Keratinocyte (primary cell): ENCODE measurements around the gene PRKAR2B. TPM values are rescaled to one million over a fixed set of nuclear protein-coding genes. Genes with fewer than 3 reads are reported as not detected.

Experiments
- DNase-seq: peaks from one replicate; pipeline ENCODE4 v3.0.0-alpha.2; 2011; ENCODE audit warnings: low read depth, missing footprints, low spot score
- FAIRE-seq: peaks from 2 replicates; lab custom pipeline; 2011; peaks lifted over from hg19 to GRCh38; lab: Jason Lieb, UNC
- H2AFZ ChIP-seq: 2 replicates; pipeline ENCODE4 v1.6.0; 2012; ENCODE audit warnings: low read length, control low read depth, inconsistent platforms; ENCODE audit not compliant: control insufficient read depth
- H3K27ac ChIP-seq: 2 replicates; pipeline ENCODE4 v1.5.1; 2011; ENCODE audit warnings: low read length; ENCODE audit not compliant: control insufficient read depth, insufficient read depth
- H3K27me3 ChIP-seq: 3 replicates; pipeline ENCODE4 v1.6.0; 2011; ENCODE audit warnings: low read length; ENCODE audit not compliant: control insufficient read depth, insufficient read depth; ENCODE audit errors: extremely low read depth
- H3K36me3 ChIP-seq, 2 experiments: 2 replicates in 1 of 2; 3 replicates in 1 of 2; pipeline ENCODE4 v1.5.1; 2011; ENCODE audit warnings: low read length in 2 of 2, mild to moderate bottlenecking in 1 of 2; ENCODE audit not compliant: control insufficient read depth in 2 of 2, insufficient read depth in 2 of 2; ENCODE audit errors: extremely low read depth in 1 of 2
- H3K4me1 ChIP-seq: 3 replicates; pipeline ENCODE4 v1.5.1; 2011; ENCODE audit warnings: low read length; ENCODE audit not compliant: control insufficient read depth, insufficient read depth; ENCODE audit errors: extremely low read depth
- H3K4me2 ChIP-seq: 3 replicates; pipeline ENCODE4 v1.6.0; 2011; ENCODE audit warnings: low read depth, low read length; ENCODE audit not compliant: control insufficient read depth, insufficient read depth; ENCODE audit errors: extremely low read depth
- H3K4me3 ChIP-seq, 3 experiments: fragments of 200-600 bp in 1 of 3; sonication (generic) in 1 of 3; 2 replicates in 2 of 3; 3 replicates in 1 of 3; pipeline ENCODE4 v1.5.1; 2011 to 2016; ENCODE audit warnings: low read length in 3 of 3, mild to moderate bottlenecking in 3 of 3, control low read depth in 2 of 3, inconsistent platforms in 1 of 3, low read depth in 1 of 3, mixed read lengths in 1 of 3, mixed run types in 1 of 3, moderate library complexity in 1 of 3; ENCODE audit not compliant: control insufficient read depth in 2 of 3, insufficient read depth in 2 of 3; ENCODE audit errors: extremely low read depth in 1 of 3
- H3K79me2 ChIP-seq: 2 replicates; pipeline ENCODE4 v1.6.0; 2012; ENCODE audit warnings: low read length; ENCODE audit not compliant: control insufficient read depth, insufficient read depth
- H3K9ac ChIP-seq: 3 replicates; pipeline ENCODE4 v1.6.0; 2011; ENCODE audit warnings: low read length; ENCODE audit not compliant: control insufficient read depth, insufficient read depth; ENCODE audit errors: extremely low read depth
- H3K9me1 ChIP-seq: 3 replicates; pipeline ENCODE4 v1.6.0; 2011; ENCODE audit warnings: low read length; ENCODE audit not compliant: control insufficient read depth, insufficient read depth; ENCODE audit errors: extremely low read depth
- H3K9me3 ChIP-seq: 2 replicates; pipeline ENCODE4 v1.5.1; 2012; ENCODE audit warnings: low read depth, low read length; ENCODE audit not compliant: control insufficient read depth
- H4K20me1 ChIP-seq: 3 replicates; pipeline ENCODE4 v1.6.0; 2011; ENCODE audit warnings: low read length; ENCODE audit not compliant: control insufficient read depth, insufficient read depth; ENCODE audit errors: extremely low read depth
- EZH2 ChIP-seq: IDR thresholded peaks from one replicate; pipeline ENCODE4 v1.6.1; 2012; ENCODE audit warnings: inconsistent platforms, mild to moderate bottlenecking, low read length, moderate library complexity
- dilution Hi-C: fragments of 300-500 bp; cut with MboI; formaldehyde crosslinking; loops from one replicate; pipeline ENCODE4 v1.7.0; 2020; ENCODE audit warnings: low sequenced_read_pairs; ENCODE audit not compliant: extremely low pct_ligation_motif_present
- polyA plus RNA-seq, 5 experiments: library from polyadenylated mRNA; depleted of rRNA in 3 of 5; stranded (reverse) in 3 of 5; stranded (forward) in 1 of 5; unstranded in 1 of 5; fragments of >200 nt; gene quantifications; 1 replicate in 1 of 5; 2 replicates in 3 of 5; 3 replicates in 1 of 5; pipeline versions ENCODE4 v1.2.1 to v1.2.3, GENCODE V29; 2011 to 2012; ENCODE audit warnings: missing spikeins in 2 of 5, low read depth in 1 of 5, low replicate concordance in 1 of 5
- TF ChIP-seq, protein P1 (sequence below), 3 experiments: IDR thresholded peaks in 1 of 3; conservative IDR thresholded peaks in 1 of 3; optimal IDR thresholded peaks in 1 of 3; 2 replicates in 2 of 3; 3 replicates in 1 of 3; pipeline versions ENCODE3 to v1.5.1; 2011; ENCODE audit warnings: low read length in 3 of 3, mild to moderate bottlenecking in 3 of 3, moderate library complexity in 2 of 3, control low read depth in 1 of 3, inconsistent platforms in 1 of 3; ENCODE audit not compliant: insufficient read depth in 2 of 3; ENCODE audit errors: extremely low read depth in 1 of 3

Gene PRKAR2B
- polyA plus RNA-seq, 1 donor (not counting 4 experiments of a cell fraction or from before 2014, with no cell fraction given): 0.01 TPM

DNA sequence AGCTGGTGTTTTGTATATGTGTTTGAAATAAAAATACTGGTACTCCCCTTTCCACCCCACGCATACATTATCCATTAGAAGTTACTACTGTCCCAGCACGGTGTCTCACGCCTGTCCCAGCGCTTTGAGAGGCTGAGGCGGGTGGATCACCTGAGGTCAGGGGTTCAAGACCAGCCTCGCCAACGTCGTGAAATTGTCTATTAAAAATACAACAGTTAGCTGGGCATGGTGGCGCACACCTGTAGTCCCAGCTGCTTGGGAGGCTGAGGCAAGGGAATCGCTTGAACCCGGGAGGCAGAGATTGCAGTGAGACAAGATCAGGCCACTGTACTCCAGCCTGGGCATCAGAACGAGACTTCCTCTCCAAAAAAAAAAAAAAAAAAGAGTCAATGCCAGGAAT lies 127.0 kb downstream of the PRKAR2B start:
- H2AFZ ChIP-seq: no peak overlapping the region
- no peak overlapping the region for H3K4me3 ChIP-seq
- no peaks in the 10 kb centered on the region for H4K20me1 ChIP-seq
- H3K27ac ChIP-seq: no peak overlapping the region
- FAIRE-seq (no peak), DNase-seq (no peak)
- peaks cover 45% of the 10 kb centered on the region for H3K79me2 ChIP-seq
- H3K9ac ChIP-seq: no peak overlapping the region
- H3K9me1 ChIP-seq: no peaks in the 10 kb centered on the region
- dilution Hi-C loops: no loop called here
- H3K36me3 ChIP-seq: no peaks in the 10 kb centered on the region
- no peak overlapping the region for H3K4me2 ChIP-seq
- TF ChIP-seq, protein P1, sequence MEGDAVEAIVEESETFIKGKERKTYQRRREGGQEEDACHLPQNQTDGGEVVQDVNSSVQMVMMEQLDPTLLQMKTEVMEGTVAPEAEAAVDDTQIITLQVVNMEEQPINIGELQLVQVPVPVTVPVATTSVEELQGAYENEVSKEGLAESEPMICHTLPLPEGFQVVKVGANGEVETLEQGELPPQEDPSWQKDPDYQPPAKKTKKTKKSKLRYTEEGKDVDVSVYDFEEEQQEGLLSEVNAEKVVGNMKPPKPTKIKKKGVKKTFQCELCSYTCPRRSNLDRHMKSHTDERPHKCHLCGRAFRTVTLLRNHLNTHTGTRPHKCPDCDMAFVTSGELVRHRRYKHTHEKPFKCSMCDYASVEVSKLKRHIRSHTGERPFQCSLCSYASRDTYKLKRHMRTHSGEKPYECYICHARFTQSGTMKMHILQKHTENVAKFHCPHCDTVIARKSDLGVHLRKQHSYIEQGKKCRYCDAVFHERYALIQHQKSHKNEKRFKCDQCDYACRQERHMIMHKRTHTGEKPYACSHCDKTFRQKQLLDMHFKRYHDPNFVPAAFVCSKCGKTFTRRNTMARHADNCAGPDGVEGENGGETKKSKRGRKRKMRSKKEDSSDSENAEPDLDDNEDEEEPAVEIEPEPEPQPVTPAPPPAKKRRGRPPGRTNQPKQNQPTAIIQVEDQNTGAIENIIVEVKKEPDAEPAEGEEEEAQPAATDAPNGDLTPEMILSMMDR (optimal IDR thresholded peaks at IDR 0.05 in 1 of 3, IDR thresholded peaks at IDR 0.05 in 1 of 3, conservative IDR thresholded peaks at IDR 0.05 in 1 of 3; ENCODE audit: extremely low read depth in 1 of 3, insufficient read depth in 2 of 3, low read length in 3 of 3): no peak
- no peak for TF ChIP-seq EZH2
- H3K4me1 ChIP-seq: peaks cover 6% of the 10 kb centered on the region
- no peaks in the 10 kb centered on the region for H3K9me3 ChIP-seq
- H3K27me3 ChIP-seq: no peaks in the 10 kb centered on the region

DNA sequence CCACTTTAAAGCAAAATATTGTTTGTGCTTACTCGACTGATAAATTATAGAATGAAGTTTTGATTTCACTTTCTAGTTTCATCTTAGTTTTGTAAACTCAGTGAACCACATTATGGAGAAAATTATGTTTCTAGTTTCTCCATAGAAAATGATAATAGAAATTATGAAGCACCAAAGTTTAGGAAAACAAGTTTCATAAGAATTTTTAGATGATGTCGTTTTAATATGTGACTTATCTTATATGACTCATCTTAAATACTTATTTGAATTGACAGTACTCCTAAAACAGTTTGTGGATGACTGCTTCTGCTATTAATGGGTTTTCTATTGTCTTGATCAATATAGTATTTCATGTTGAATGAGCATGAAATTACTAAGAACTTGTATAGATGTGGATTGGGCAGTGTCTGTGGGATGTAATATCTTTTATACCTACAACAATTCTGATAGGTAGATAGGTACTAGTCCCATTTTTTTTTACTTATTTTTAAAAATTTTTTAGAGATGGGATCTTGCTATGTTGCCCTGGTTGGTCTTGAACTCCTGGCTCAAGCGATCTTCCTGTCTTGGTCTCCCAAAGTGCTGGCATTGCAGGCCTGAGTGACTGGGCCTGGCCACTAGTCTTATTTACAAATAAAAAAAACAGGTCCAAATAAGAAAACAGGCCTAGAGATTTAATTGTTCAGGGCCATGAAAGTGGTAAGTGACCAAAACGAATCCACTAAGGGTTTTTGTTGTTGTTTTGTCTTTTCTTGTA lies 127.9 kb downstream of the PRKAR2B start:
- FAIRE-seq (no peak), DNase-seq (no peak)
- no peak overlapping the region for H2AFZ ChIP-seq
- H3K79me2 ChIP-seq: peaks cover 53% of the 10 kb centered on the region
- H3K4me2 ChIP-seq: no peak overlapping the region
- no peaks in the 10 kb centered on the region for H3K9me1 ChIP-seq
- no peak overlapping the region for H3K27ac ChIP-seq
- H3K9me3 ChIP-seq: no peaks in the 10 kb centered on the region
- H4K20me1 ChIP-seq: no peaks in the 10 kb centered on the region
- H3K4me3 ChIP-seq: no peak overlapping the region
- dilution Hi-C loops: no loop called here
- H3K27me3 ChIP-seq: no peaks in the 10 kb centered on the region
- peaks cover 6% of the 10 kb centered on the region for H3K4me1 ChIP-seq
- TF ChIP-seq, protein P1 (optimal IDR thresholded peaks at IDR 0.05 in 1 of 3, IDR thresholded peaks at IDR 0.05 in 1 of 3, conservative IDR thresholded peaks at IDR 0.05 in 1 of 3; ENCODE audit: extremely low read depth in 1 of 3, insufficient read depth in 2 of 3, low read length in 3 of 3): no peak
- no peak for TF ChIP-seq EZH2
- H3K9ac ChIP-seq: no peak overlapping the region
- no peaks in the 10 kb centered on the region for H3K36me3 ChIP-seq
